Gastrocnemius medialis (tissue), 4 donors: ENCODE measurements around the gene PNMA8B.

ENCODE experiments used
- POLR2A ChIP-seq, 2 donors: fragments of 450-650 bp; IDR thresholded peaks; one replicate each; pipeline ENCODE4 v1.6.1; 2017; ENCODE audit warnings: antibody characterized with exemption in 2 of 2, mild to moderate bottlenecking in 2 of 2, moderate library complexity in 2 of 2
- TF ChIP-seq, protein P1 (sequence below), 5 experiments: fragments of 450-650 bp in 3 of 5; fragments of 200-600 bp in 2 of 5; sonication (generic) in 2 of 5; IDR thresholded peaks in 4 of 5; conservative IDR thresholded peaks in 1 of 5; 1 replicate in 4 of 5; 2 replicates in 1 of 5; pipeline ENCODE4 v1.5.1; 2016 to 2019; ENCODE audit warnings: antibody characterized with exemption in 5 of 5, mild to moderate bottlenecking in 3 of 5, moderate library complexity in 3 of 5

DNA sequence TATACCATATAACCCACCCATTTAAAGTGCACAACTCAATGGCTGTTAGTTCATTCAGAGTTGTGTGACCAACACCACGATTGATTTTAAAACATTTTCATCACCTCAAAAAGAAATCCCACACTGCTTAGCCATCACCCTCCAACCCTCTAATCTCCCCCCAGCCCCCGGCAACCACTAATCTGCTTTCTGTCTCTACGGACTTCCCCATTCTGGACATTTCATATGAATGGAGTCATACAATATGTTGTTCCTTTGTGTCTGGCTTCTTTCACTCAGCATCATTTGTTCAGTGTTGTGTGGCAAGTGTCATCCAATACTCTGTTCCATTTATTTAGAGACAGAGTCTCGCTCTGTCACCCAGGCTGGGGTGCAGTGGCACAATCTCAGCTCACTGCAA is 4.0 kb upstream of the PNMA8B start:
- TF ChIP-seq, protein P1, sequence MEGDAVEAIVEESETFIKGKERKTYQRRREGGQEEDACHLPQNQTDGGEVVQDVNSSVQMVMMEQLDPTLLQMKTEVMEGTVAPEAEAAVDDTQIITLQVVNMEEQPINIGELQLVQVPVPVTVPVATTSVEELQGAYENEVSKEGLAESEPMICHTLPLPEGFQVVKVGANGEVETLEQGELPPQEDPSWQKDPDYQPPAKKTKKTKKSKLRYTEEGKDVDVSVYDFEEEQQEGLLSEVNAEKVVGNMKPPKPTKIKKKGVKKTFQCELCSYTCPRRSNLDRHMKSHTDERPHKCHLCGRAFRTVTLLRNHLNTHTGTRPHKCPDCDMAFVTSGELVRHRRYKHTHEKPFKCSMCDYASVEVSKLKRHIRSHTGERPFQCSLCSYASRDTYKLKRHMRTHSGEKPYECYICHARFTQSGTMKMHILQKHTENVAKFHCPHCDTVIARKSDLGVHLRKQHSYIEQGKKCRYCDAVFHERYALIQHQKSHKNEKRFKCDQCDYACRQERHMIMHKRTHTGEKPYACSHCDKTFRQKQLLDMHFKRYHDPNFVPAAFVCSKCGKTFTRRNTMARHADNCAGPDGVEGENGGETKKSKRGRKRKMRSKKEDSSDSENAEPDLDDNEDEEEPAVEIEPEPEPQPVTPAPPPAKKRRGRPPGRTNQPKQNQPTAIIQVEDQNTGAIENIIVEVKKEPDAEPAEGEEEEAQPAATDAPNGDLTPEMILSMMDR (IDR thresholded peaks at IDR 0.05 in 4 of 5, conservative IDR thresholded peaks at IDR 0.05 in 1 of 5), result no peak
- no peak for TF ChIP-seq POLR2A (IDR thresholded peaks at IDR 0.05)
